LNCAP (cell line): Measurements from ENCODE around the gene LBP.

Experiments
- CTCF ChIP-seq: fragments of 450-650 bp; IDR thresholded peaks from 2 replicates; pipeline ENCODE4 v1.5.1; 2017; ENCODE audit warnings: mild to moderate bottlenecking

LBP gene

GRCh38 chr20:38334016-38334415, 12.3 kb upstream of the LBP start:
- no peak for TF ChIP-seq CTCF

DNA sequence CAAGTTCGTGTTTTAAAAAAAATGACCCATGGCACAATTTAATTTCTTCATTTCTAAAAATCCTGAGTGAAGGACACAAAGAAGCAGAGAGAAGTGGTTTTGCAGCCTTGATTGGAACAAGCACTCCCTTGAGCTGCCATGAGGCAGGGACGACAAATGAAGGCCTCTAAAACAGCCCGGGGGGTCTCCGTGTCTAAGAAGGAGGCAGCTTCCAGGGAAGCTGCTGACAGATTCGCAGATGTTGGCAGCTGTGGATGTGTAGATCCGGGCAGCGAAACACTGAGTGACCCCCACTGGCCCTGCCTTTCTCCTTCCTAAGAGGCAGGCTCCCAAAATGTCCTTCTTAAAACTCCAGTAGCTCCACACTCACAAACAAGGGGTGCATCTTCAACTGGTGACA, 9.6 kb upstream of the LBP start:
- no peak for TF ChIP-seq CTCF

GRCh38 chr20:38337561-38338140, 8.6 kb upstream of the LBP start:
- TF ChIP-seq CTCF = peak; percentile 78

GRCh38 chr20:38338849-38339520, 7.3 kb upstream of the LBP start:
- no peak for TF ChIP-seq CTCF

DNA sequence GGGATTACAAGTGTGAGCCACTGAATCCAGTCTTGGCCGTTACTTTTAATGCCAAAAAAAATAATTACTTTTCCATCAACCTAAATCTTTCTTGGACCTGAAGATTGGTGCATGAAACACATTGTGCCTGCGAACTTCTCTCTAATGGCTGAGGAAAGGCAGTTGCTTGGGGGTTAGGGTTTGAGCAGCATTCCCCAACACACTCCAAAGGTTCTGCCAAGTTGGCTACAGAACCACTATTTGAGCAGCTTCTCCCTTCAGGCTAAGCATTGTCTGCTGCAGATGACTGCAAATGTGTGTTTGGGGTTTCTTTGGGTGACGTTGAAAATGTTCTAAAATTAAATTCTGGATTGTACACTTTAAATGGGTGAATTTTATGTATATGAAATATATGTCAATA, 6.3 kb upstream of the LBP start:
- TF ChIP-seq CTCF = no peak

GRCh38 chr20:38340693-38341092, 5.6 kb upstream of the LBP start:
- no peak for TF ChIP-seq CTCF

DNA sequence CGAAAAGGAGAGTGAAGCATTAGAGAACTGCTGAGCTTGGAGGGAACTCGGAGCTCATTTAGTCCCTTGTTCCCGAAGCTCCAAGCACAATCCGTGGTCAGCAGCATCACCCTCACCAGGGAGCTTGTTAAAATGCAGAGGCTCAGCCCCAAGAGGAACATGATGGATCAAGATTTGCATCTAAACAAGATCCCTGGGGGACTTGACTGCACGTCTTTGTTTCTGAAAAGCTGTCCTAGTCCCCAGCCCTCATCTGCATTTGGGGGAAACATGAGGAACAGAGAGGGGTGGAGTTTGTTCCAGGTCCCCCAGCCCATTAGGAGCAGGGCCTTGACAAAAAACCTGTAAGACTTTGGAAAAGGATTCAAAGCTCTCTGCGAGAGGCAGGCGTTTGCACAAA, 4.1 kb upstream of the LBP start:
- TF ChIP-seq CTCF = no peak
